CD1c-positive myeloid dendritic cell (primary cell): ENCODE data around the gene SHB.

ENCODE experiments used
- DNase-seq: peaks from one replicate; pipeline ENCODE4 v3.0.0-alpha.2; 2016; ENCODE audit errors: extremely low spot score

SHB gene

GRCh38 chr9:38024036-38024681 lies 44.9 kb downstream of the SHB start:
- no peak for DNase-seq

GRCh38 chr9:38023661-38024035 lies 45.4 kb downstream of the SHB start:
- DNase-seq = no peak

DNA sequence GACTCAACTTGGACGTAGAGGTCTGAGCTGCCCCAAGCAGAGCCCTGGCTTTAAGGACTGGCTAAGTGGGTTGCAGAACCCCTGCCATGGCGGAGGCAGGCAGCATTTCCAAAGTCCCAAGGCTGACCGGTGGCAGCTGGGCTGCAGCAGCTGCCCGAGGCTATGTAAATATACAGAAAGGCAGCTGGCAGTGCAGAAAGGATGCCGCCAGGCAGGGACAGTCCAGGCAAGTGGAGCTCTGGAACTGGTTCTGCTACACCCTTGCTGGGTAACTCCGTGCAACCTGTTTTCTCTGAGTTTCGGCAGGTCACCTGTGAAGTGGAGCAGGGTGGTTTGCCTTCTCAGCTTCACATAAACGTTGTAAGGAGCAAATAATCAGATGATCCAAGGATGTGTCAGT lies 46.0 kb downstream of the SHB start:
- DNase-seq = no peak

DNA sequence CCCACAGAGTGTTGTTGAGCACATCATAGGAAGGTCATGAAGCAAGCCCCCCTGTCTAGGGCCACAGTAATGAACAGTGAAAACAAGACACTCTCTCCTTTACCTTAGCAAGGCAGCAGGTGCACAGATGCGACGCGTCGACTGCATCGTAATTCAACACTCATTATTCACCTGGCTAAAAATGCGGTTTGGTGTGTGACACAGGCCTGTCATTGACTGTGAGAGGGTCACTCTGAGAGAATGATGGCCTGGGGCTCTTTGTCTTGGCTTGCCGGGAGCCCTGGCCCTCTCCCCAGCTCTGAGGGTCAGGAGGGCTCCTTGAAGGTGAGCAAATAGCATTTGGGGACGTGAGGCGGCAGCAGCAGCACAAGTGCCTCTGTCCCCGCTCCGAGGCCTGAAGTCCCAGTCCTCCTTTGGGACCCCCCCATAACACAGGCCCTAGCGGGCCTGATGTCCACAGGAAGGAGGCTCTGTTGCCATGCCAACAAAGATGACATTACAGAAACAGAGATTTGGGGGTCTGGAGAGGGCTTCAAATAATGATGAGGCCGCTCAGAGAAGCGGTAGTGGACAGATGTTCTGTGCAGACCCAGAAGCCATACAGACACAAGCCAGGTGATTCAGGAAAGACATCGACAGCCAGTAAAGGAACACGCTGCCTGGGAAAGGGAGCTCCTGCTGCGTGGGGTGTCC lies 46.7 kb downstream of the SHB start:
- DNase-seq = no peak

GRCh38 chr9:38020151-38021076 lies 48.6 kb downstream of the SHB start:
- DNase-seq = peak; percentile 50

GRCh38 chr9:38019731-38020130 lies 49.3 kb downstream of the SHB start:
- no peak for DNase-seq

GRCh38 chr9:38018958-38019602 lies 49.9 kb downstream of the SHB start:
- peak; percentile 28 for DNase-seq

DNA sequence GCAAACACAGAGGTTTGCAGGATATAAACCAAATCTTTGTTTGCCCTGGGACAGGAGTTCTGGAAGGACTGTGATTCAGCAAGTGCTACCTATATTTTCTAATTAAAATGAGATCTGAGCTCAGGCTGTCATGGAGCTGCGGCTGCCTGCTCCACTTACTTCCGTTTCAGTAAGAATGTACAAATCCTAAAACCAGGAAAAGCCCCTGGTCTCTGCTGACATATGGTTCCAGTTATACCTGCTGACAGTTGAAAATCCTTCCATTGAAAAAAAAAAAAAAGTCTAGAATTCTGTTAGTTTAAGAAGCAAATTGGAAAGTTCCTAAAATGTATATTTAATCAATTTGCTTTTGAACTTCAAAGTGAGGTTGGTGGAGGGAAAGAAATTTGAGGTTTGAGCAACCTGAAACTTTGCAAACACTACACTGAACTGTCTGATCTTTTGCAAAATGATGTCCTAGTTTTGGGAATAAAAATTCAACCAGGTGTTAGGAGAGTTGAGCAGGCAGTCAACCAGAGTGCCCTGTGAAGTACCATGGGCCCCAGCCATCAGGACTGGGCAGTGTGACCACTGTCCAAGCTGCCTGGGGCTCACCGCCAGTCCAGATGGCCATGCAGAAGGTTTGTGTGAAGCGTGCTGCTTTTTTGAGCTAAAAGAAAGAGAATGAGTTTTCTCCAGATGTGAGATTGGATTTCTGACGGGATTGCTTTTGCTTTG lies 50.6 kb downstream of the SHB start:
- no peak for DNase-seq

DNA sequence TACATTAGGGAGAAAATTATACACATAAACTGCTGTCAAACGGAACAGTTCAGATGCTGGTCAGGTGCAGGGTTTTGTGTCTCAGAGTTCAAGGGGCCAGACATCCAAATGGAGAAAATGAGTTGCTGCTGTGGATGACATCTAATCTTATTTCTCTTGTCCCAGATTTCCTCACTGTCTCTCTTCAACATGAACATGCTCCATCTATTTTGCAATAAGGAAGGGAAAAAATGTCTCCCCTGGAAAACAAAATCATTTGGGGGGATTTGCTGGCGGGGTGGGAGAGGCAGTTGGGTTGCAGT lies 51.2 kb downstream of the SHB start:
- DNase-seq = no peak

DNA sequence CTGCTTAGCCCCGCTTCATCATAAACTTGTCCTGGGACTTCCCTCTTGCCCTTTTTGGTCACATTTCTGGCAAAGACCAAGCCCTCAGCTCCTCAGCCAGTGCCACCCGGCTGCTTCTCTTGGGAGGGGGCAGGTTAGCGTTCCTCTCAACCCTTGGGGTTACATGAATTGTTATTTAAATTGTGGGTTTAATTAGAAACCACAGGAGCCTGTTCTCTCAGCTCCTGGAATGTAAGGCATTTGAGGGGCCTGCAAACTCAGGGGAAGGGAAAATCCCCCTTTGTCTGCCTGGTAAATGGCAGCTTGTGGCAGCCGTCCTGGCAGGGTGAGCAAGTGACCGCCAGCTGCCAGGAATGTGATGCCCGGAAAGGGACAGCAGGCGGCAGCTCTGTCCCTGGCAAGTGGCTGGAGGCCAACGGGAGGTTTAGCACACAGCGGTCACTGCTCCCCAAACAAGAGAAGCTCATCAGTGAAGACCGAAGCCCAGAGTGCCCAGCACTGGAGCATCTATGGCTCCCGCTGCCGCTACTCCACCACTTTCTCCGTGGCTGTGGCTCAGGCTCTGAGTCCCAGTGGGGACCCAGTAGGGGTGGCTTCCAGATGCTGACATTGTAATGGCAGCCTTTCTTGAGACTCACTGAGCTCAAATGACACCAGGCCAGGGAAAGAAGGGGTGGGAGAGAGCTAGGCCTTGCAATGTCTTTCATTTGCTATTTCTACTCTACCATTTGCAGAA lies 51.7 kb downstream of the SHB start:
- DNase-seq = no peak

DNA sequence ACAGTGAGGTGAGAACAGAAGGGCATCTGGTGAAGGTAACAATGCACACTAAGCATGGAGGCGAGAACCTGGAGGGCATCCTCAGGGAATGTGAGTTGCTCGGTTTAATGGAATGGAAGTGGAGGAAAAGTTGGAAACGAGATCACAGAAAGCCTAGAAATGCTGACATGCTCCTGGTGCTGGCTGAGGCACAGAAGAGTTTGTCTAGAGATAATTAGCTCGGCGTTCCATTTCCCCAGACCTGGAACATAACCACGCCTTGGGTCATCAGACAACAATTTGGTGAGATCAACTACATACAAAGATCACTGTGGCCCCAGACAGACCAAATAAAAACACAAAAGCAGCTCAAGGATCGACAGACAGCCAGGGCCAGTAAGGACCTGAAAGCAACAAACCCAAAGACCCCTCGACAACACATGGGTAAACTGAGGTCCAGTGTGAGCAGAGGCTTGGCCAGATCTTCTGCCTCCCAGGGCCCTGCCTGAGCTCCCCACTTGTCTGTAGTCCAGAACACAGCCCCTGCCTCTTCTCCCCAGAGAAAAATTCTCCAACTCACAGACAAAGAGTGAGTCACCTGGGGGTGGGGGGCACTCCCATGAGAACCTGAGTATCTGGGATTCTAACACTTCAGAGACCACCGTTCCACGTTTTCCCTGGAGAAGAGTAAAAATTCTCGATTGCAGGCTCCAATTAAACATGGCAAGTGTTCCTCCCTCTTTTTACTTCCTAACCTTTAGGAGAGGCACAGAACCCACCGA lies 52.5 kb downstream of the SHB start:
- no peak for DNase-seq

DNA sequence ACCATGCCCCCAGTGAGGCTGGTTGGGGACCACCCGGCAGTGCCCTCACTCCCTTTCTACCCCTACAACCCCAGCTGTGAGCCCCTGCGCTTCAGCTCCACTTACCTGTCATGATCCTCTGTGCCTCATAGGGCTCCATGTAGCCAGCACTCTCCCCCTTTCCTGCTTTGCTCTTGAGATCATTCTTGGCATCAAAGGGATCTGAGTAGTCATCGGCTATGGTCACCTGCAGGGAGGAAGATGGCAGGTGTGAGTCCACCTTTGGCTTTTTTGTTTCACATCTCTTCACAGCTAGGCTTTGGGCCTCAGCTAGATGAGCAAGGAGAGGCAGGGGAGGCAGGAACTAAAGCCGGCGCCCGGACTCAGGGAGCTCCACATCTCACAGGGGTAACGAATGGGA lies 53.1 kb downstream of the SHB start:
- DNase-seq = no peak

DNA sequence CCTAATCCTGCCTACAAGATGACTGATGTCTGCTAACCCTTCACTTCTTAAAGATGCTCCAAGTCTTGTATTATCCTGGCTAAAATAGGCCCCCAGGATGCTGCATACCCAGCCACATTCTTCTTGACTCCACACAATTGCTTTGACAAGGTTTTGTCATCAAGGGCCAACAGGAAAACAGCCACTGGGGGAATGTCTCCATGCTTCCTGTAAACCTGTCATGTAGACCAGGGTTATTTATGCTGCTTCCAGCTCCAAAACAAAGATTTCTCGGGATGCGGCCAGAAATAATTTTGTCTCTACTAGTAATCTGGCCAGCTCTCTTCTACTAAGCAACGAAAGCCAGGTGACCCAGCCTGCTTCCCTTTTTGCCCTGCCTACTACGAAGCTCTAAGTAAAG lies 53.8 kb downstream of the SHB start:
- DNase-seq = no peak

DNA sequence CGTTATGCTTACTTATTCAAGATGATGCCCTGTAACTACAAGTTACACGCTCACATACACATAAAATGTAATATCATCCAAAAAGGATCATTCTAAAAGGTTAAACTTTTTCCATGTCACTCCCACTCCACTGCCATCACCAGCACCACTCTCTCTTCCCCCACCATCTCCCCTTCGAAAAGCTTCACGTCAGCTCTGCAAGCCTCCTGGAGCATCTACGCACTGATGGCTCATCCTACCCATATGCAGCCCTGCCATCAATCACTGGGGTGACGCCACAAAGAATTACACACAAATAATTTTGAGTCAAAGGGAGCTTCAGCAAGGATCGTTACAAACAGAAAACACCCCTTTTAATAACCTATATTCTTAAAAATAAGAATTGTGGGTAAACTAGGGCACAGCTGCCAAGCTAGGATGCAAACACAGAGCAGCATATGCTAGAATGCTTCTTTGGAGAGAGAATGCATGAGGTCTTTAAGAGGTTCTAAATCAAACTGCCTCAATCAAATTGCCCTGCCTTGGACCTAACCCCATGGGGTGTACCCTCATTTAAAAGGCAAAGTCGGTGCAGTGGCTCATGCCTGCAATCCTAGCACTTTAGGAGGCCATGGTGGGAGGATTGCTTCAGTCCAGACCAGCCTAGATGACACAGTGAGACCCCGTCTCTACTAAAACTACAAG lies 56.1 kb downstream of the SHB start:
- DNase-seq = no peak

DNA sequence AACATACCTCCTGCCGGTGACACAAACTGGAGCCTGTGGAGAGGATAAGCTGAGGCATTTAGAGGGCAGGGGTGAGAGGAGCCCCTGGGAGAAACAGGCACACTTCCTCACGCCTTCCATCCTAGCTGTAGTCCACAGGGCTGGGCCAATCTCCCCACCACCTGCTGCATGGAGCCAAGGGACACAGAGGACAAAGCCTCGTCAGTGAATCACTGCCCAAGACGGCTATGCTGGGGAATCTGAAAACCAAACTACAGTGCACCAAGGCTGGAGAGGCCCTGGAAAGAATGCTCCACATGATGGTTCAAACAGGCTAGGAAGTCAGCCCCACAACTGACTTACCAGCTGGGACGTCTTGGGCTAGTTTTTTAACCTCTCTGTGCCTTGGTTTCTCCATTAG lies 57.0 kb downstream of the SHB start:
- no peak for DNase-seq

- DNase-seq = peak; percentile 34
Measured at GRCh38 chr9:38010918-38011704, 57.9 kb downstream of the SHB start.

GRCh38 chr9:38009990-38010389 lies 59.0 kb downstream of the SHB start:
- no peak for DNase-seq

DNA sequence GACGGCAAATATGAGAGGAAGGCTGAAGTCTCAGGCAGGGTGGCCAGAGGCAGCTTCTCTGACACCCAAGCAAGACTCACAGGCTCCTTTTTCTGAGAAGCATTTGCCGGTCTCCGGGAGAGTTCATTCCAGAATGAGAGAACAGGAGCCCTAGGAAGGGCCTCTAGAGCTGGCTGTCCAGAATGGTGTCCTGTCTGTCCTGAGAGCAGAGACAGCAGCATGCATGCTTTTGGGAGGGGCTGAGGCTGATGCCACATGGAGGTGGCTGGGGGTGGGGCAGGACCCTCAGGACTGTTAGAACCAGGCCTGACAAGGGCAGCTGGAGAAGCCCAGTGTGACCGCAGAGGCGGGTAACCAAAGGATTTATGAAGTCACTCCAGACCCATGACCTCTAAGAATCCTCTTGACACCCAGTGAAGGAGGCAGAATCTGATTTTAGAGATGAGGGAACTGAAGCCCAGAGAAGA lies 60.0 kb downstream of the SHB start:
- DNase-seq = peak; percentile 73
